Activated naive CD8-positive, alpha-beta T cell treated with anti-CD3 and anti-CD28 coated beads, Interleukin-2, amount 10 ng/mL, durations not matched to agents 7 days and 5 days (primary cell): ENCODE results near the gene HYAL1. TPM values are rescaled to one million over a fixed set of nuclear protein-coding genes. Genes with fewer than 3 reads are reported as not detected.
"Not testable (repeated sequence)": the region's sequence is repeated elsewhere in the genome, so short reads cannot be mapped to it uniquely, and the experiment has no call there.

Experiments
- ATAC-seq: fragments of 150-1000 bp; cut with Tn5 transposase; one replicate; pipeline ENCODE4 v1.10.0; 2021; ENCODE audit warnings: low read depth, moderate library complexity
- POLR2A ChIA-PET: fragments of 350-600 bp; sonication (Branson Sonifier 250); formaldehyde crosslinking; loops from one replicate; lab custom pipeline; 2021; ENCODE audit warnings: antibody characterized with exemption; lab: Charles Lee
- DNase-seq: peaks from one replicate; pipeline ENCODE4 v3.0.0; 2021
- H3K27ac Mint-ChIP-seq: one replicate; pipeline ENCODE4 v1.8.0; 2022; ENCODE audit warnings: mild to moderate bottlenecking, mixed read lengths
- H3K27me3 Mint-ChIP-seq: one replicate; pipeline ENCODE4 v1.8.0; 2022; ENCODE audit warnings: mild to moderate bottlenecking, moderate library complexity, mixed read lengths
- H3K36me3 Mint-ChIP-seq: one replicate; pipeline ENCODE4 v1.8.0; 2021; ENCODE audit warnings: mild to moderate bottlenecking, mixed read lengths
- H3K4me1 Mint-ChIP-seq: one replicate; pipeline ENCODE4 v1.8.0; 2021; ENCODE audit warnings: mixed read lengths
- H3K4me3 Mint-ChIP-seq: one replicate; pipeline ENCODE4 v1.8.0; 2022; ENCODE audit warnings: mild to moderate bottlenecking, moderate library complexity, mixed read lengths
- H3K9me3 Mint-ChIP-seq: one replicate; pipeline ENCODE4 v1.8.0; 2021; ENCODE audit warnings: mixed read lengths
- total RNA-seq, 2 experiments: library from RNA; stranded (reverse); gene quantifications; one replicate each; pipeline ENCODE4 v1.2.3, GENCODE V29; 2021

HYAL1 gene
- total RNA-seq, 2 experiments from 2014 or later = 0.25 to 0.28 TPM

DNA sequence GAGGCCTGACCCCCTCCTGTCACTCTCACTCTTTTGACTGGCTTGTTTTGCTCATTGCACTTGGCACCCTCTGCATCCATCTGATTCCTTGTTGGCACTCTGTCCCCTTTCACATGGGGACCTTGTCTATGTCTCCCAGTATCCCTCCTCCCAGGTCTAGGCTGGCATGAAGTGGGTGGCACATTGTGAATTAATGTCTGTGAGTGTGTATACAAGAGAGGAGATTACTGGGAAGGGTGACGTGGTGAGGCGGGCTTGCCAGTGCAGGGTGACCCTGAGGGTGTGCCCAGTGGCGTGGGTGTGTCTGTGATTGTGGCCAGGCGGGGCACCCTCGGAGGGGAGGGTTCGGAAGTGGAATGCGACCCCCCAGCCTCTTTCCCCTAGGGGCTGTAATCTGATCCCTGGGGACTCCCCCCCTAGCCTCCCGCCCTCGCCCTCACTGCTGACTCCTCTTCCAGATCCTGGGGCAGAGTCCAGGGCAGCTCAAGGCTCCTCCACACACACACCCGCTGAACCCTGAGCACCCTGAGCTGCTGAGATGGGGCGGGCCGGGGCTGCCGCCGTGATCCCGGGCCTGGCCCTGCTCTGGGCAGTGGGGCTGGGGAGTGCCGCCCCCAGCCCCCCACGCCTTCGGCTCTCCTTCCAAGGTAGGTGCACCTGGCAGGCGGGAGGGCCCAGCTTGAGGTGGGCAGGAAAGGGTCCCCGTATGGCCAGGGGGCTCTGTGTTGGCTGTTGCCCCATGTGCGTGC is 34.5 kb downstream of the HYAL1 start, which contains the start of gene SEMA3B:
SEMA3B (plus strand) TSS at position 445 of the 749 bp plus-strand sequence; CDS start at position 539, 94 bp downstream.
- H3K4me1 Mint-ChIP-seq = peaks cover 12% of the 10 kb centered on the region
- H3K36me3 Mint-ChIP-seq = no peaks in the 10 kb centered on the region
- no peaks in the 10 kb centered on the region for H3K9me3 Mint-ChIP-seq
- ATAC-seq = no peak
- POLR2A ChIA-PET = interaction anchor here (0.6 kb wide), 1 partner anchor 78 kb away, joined by 3 read pairs; no protein-coding TSS in a partner anchor
- no peak within 1 kb of the TSS for H3K4me3 Mint-ChIP-seq
- peaks cover 15% of the 10 kb centered on the region for H3K27me3 Mint-ChIP-seq
- H3K27ac Mint-ChIP-seq = no peak within 1 kb of the TSS
- no peak for DNase-seq

DNA sequence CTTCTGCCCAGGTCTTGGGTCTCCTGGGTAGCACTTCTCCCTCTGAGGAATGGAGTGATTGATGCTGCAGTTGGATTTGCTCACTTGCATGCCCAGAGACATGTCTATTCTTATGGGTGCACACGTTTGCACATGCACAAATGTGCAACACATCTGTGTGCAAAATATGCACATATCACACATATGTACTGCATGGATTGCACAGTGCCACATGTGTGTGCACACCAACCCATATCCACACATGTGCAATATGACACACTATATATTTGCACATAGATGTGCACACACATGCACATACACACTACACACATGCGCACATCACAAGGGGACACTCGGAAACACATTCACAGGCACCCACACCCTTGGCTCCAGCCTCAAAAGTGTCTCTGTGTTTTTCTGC is 35.1 kb downstream of the HYAL1 start:
- ATAC-seq = no peak
- no peak for DNase-seq
- POLR2A ChIA-PET = no interaction called here
- Mint-ChIP-seq H3K4me3 (no peak overlapping the region), H3K36me3 (no peaks in the 10 kb centered on the region), H3K27ac (no peak overlapping the region), H3K9me3 (no peaks in the 10 kb centered on the region), H3K4me1 (peaks cover 11% of the 10 kb centered on the region), H3K27me3 (peaks cover 15% of the 10 kb centered on the region)

DNA sequence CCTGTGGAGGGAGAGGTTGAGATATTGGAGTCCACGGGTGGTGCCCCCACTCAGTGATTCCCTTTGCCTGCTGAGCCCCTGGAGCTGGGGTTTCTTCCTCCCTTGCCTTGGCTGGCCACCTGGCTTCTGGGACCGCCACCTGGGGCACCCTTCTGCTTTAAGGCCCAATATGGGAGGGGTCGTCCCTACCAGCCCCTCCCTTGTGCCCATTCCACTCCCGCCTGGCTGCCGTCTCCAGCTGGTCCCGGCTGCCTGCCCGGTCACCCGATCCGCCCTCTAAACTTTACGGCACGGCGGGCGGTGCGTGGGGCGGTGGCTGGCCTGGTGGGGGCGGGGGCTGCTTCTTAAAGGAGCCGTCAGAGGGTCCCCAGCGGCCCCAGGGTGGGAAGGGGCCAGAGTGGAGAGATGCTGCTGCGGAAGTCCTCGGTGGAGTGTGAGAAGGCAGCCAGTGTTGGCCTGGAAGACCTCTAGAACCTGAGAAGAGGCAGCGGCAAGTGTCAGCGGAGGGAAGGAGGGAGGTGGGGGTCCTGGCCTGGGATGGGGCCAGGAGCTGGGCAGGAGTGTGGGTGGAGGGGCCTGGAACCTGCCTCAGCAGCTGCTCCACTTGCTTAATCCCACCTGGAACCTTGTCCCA is 36.0 kb downstream of the HYAL1 start:
- Mint-ChIP-seq H3K27me3 (peaks cover 11% of the 10 kb centered on the region), H3K27ac (no peak overlapping the region), H3K36me3 (no peaks in the 10 kb centered on the region), H3K4me3 (no peak overlapping the region), H3K4me1 (peaks cover 6% of the 10 kb centered on the region), H3K9me3 (no peaks in the 10 kb centered on the region)
- ATAC-seq (no peak), DNase-seq (no peak)
- POLR2A ChIA-PET = interaction anchor here (1.0 to 1.7 kb wide), 2 partner anchors 13 to 32 kb away, joined by 4 read pairs; partner anchors contain the start of gene GNAI2

DNA sequence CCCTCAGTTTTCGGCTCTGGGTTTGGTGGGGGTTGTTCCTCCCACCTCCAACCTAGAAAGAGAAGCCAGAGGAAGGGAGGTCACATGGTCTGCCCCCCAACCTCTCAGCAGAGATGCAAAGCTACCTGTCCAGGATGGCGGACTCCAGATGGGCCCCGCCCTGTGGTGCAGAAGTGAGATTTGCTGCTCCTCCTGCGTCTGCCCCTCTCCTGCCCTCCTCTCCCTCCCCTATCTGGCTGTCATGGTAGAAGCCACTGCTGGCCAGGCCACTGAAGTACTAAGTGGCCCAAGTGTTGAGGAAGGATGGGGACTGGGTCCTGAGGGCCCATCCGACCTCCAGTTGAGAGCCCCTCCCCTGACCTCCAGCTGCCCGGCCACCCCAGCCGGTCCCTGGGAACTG is 36.5 kb downstream of the HYAL1 start:
- ATAC-seq = no peak
- no peak overlapping the region for H3K27ac Mint-ChIP-seq
- no peaks in the 10 kb centered on the region for H3K9me3 Mint-ChIP-seq
- no peak for DNase-seq
- peaks cover 11% of the 10 kb centered on the region for H3K27me3 Mint-ChIP-seq
- POLR2A ChIA-PET = interaction anchor here (1.0 to 1.7 kb wide), 2 partner anchors 12 to 31 kb away, joined by 4 read pairs; partner anchors contain the start of gene GNAI2
- H3K4me3 Mint-ChIP-seq = no peak overlapping the region
- H3K4me1 Mint-ChIP-seq = peaks cover 4% of the 10 kb centered on the region
- no peaks in the 10 kb centered on the region for H3K36me3 Mint-ChIP-seq

DNA sequence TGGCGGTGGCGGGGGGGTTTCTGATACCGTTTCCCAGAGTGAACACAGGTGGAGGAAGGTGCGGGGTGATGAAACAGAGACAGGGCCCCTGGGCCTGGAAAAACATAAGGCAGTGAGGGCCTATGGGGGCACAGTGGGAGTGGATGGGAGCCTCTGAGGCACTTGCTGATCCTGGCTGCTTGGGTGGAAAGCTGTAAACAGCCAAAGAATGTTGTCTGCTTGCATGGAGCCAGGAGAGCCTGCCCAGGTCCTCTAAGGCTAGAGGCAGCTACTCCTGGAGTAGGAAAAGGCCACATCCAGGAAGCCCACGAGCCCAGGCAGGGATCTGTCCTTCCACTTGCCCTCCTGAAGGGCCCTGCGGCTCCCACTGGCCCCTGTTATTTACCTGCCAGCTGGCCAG is 37.4 kb downstream of the HYAL1 start:
- H3K27me3 Mint-ChIP-seq = peaks cover 11% of the 10 kb centered on the region
- no peak for ATAC-seq
- no peaks in the 10 kb centered on the region for H3K9me3 Mint-ChIP-seq
- POLR2A ChIA-PET = interaction anchor here (1.7 kb wide), 1 partner anchor 11 kb away, joined by 4 read pairs; no protein-coding TSS in a partner anchor
- DNase-seq = no peak
- H3K4me3 Mint-ChIP-seq = no peak overlapping the region
- H3K4me1 Mint-ChIP-seq = no peaks in the 10 kb centered on the region
- H3K27ac Mint-ChIP-seq = no peak overlapping the region
- H3K36me3 Mint-ChIP-seq = no peaks in the 10 kb centered on the region

DNA sequence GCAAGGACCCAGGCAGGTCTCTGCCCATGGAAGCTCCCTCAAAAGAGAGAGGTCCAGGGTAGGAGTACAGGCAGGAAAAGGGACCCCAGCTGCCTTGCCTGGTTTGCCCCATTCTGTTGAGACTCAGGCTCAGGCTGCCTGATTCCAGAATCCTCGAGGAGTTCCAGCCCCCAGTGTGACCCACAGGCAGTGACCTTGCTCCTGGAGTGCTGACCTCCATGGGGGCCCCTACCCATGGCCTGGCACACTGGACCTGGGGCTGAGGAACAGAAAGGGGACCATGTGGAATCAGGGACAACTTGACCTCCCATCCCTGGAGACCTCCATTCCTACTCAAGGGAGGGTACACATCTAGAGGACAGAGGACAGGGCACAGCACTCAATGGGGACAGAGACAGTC is 37.8 kb downstream of the HYAL1 start:
- H3K36me3 Mint-ChIP-seq = no peaks in the 10 kb centered on the region
- H3K27me3 Mint-ChIP-seq = peaks cover 11% of the 10 kb centered on the region
- H3K9me3 Mint-ChIP-seq = no peaks in the 10 kb centered on the region
- no peak overlapping the region for H3K27ac Mint-ChIP-seq
- H3K4me1 Mint-ChIP-seq = no peaks in the 10 kb centered on the region
- ATAC-seq (no peak), DNase-seq (no peak)
- POLR2A ChIA-PET = interaction anchor here (1.7 kb wide), 1 partner anchor 11 kb away, joined by 4 read pairs; no protein-coding TSS in a partner anchor
- H3K4me3 Mint-ChIP-seq = no peak overlapping the region

DNA sequence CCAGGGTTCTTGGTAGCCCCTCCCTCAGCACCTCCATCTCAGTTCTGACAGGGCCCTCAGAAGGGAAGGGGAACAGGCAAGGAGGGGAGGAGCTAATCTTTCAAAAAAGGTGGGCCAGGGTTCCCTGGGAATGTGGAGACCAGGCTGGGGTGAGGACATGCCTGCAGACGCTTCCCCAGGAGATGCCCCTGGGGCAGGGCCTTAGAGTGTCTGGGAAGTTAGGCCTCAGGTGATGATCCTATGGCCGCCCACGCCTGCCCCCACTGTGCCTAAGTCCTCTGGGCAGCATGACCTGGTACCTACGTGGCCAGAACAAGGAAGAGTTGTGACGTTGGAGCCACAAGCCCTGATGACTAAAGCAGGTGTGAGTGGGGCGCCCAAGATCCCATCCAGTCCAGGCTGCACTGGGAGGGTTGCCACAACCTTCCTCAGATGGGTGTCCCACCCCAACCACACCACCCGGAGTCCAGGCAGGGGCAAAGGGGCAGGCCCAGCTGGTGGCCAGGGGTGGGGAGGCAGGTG is 38.3 kb downstream of the HYAL1 start:
- Mint-ChIP-seq H3K4me3 (no peak overlapping the region), H3K27ac (no peak overlapping the region), H3K27me3 (peaks cover 11% of the 10 kb centered on the region), H3K36me3 (no peaks in the 10 kb centered on the region), H3K4me1 (no peaks in the 10 kb centered on the region), H3K9me3 (no peaks in the 10 kb centered on the region)
- DNase-seq = no peak
- no peak for ATAC-seq
- POLR2A ChIA-PET = no interaction called here

DNA sequence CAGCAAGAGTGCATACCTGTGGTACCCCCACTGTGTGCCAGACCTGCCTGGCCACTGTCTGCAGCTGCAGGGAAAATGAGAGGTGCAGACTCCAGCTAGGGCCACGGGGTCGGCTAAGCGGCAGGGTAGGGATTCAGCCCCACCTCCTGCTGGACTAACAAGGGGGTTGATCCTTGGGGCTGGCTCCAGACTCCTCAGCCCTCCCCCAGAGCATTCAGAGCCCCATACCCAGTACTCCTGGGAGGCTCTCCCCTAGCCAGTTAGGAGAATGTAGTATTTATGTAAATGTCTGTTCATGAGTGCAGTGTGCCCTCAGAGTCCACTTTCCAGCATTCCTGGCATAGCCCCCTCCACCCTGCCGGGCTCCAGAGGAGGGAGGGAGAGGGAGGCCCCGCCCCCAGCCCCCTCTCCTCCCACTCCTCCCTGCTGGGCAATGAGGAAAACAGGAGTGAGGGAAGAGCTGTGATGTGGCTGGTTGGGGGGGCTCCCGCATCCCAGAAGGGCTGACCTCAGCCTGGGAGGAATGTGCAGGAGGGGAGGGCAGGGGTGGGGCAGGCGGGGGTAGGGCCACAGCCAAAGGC is 38.9 kb downstream of the HYAL1 start:
- peaks cover 11% of the 10 kb centered on the region for H3K27me3 Mint-ChIP-seq
- peaks cover 4% of the 10 kb centered on the region for H3K4me1 Mint-ChIP-seq
- DNase-seq = no peak
- no peaks in the 10 kb centered on the region for H3K36me3 Mint-ChIP-seq
- no peak overlapping the region for H3K27ac Mint-ChIP-seq
- H3K4me3 Mint-ChIP-seq = no peak overlapping the region
- POLR2A ChIA-PET = no interaction called here
- ATAC-seq = no peak
- no peaks in the 10 kb centered on the region for H3K9me3 Mint-ChIP-seq

DNA sequence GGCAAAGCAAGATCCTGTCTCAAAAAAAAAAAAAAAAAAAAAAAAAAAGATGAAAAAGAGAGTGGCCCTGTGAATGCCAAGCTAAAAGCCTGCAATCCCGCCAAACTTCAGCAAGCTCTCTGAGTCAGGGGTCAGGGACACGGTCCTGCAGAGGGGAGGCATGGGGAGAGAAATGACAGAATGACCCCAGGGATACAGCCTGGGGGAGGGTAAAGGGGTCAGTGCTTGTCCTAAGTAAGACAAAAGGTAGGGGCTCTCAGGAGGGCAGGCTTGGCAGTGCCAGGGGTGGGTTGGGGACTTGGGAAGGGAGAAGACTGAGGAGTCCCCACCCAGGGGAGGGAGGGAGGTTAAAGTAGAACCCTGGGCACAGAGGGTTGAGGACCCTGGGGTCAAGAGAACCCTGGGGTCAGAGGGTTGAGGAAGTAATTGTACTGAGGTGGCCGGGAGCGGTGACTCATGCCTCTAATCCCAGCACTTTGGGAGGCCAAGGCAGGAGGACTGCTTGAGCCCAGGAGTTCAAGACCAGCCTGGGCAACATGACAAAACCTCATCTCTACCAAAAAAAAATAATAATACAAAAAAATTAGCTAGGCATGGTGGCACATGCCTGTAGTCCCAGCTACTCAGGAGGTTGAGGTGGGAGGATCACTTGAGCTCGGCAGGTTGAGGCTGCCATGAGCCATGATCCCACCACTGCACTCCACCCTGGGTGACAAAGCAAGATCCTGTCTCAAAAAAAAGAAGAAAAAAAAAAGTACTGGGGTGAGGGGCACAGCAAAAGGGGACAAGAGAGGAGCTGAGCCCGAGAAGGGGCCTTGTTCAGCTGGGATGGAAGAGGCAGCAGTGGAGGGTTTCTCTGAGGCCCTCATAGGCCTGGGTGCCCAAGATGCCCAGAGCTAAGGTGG is 39.6 kb downstream of the HYAL1 start:
- Mint-ChIP-seq H3K9me3 (no peaks in the 10 kb centered on the region), H3K4me3 (no peak overlapping the region), H3K27me3 (peaks cover 11% of the 10 kb centered on the region), H3K27ac (no peak overlapping the region), H3K36me3 (peaks cover 3% of the 10 kb centered on the region), H3K4me1 (peaks cover 4% of the 10 kb centered on the region)
- ATAC-seq = no peak
- POLR2A ChIA-PET = interaction anchor here (0.6 to 0.8 kb wide), 3 partner anchors 12 to 94 kb away, joined by 4 to 10 read pairs (median 6); no protein-coding TSS in a partner anchor
- DNase-seq = no peak

DNA sequence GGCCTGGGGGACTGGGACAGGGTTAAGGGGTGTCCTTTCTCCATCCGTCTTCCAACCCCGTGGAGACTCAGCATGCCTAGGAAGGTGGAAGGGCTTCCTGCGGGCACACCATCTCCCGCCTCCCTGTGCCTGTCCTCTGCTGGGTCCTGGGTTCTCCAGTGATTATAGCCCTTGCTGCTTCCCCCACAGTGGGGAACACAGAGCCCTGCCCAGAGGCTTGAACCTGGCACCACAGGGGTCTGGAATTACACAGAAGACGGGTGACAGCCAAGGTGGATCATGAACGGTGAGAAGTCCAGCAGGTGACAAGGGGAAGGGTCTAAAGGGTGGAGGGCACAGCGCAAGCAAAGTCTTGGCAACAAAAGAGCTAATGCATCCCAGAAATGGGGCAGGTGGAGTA is 40.6 kb downstream of the HYAL1 start:
- H3K27ac Mint-ChIP-seq = no peak overlapping the region
- peaks cover 4% of the 10 kb centered on the region for H3K4me1 Mint-ChIP-seq
- no peaks in the 10 kb centered on the region for H3K9me3 Mint-ChIP-seq
- peaks cover 5% of the 10 kb centered on the region for H3K36me3 Mint-ChIP-seq
- H3K4me3 Mint-ChIP-seq = no peak overlapping the region
- POLR2A ChIA-PET = interaction anchor here (0.7 to 0.8 kb wide), 2 partner anchors 16 to 35 kb away, joined by 3 to 6 read pairs; no protein-coding TSS in a partner anchor
- DNase-seq (no peak), ATAC-seq (no peak)
- peaks cover 6% of the 10 kb centered on the region for H3K27me3 Mint-ChIP-seq

DNA sequence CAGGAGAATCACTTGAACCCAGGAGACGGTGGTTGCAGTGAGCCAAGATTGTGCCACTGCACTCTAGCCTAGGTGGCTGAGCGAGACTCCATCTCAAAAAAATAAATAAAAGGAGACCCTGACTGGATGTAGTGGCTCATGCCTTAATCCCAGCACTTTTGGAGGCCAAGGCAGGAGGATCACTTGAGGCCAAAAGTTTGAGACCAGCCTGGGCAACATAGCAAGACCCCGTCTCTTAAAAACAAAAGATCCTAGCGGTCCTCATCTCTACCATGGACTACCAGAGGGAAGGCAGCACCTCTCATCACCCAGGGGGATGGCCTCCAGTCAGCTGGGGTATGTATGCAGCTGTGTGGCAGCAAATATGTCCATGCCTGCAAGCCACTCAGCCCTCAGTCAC is 41.2 kb downstream of the HYAL1 start:
- DNase-seq, H3K27ac Mint-ChIP-seq, H3K9me3 Mint-ChIP-seq, H3K4me3 Mint-ChIP-seq, H3K4me1 Mint-ChIP-seq, ATAC-seq, POLR2A ChIA-PET, H3K27me3 Mint-ChIP-seq: not testable (repeated sequence)
- peaks cover 10% of the 10 kb centered on the region for H3K36me3 Mint-ChIP-seq

DNA sequence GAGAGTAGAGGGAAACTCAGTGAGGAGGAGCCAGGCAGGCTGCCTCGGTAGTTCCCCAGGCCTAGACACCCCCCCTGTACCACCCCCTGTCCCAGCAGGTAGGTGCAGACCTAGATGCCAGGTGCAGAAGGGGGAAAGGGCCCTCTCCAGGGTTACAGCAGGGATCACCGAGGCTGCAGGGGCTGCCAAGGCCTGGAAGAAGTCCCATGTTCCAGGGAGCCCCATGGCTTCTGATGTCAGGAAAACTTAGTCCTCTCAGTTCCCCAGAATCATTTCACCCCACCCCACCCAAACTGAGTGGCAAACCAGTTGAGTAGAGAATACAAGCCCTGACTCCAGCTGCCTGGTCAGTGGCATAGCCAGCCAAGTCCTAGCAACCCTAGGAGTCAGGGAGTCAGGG is 41.9 kb downstream of the HYAL1 start:
- Mint-ChIP-seq H3K9me3 (no peaks in the 10 kb centered on the region), H3K36me3 (peaks cover 17% of the 10 kb centered on the region), H3K4me3 (no peak overlapping the region), H3K27me3 (no peaks in the 10 kb centered on the region), H3K27ac (no peak overlapping the region), H3K4me1 (peaks cover 5% of the 10 kb centered on the region)
- no peak for ATAC-seq
- POLR2A ChIA-PET = interaction anchor here (2.0 kb wide), 1 partner anchor 38 kb away, joined by 5 read pairs; the partner anchor contains the start of genes HYAL3 and NAA80
- no peak for DNase-seq
